GM12892 (cell line): Measurements from ENCODE around the gene TGFB2.

Source experiments
- POLR2A ChIP-seq: IDR thresholded peaks from 2 replicates; pipeline ENCODE4 v1.6.1; 2011; ENCODE audit warnings: low read depth, low read length, control low read depth
- POLR2AphosphoS5 ChIP-seq: IDR thresholded peaks from 2 replicates; pipeline ENCODE4 v1.6.1; 2011; ENCODE audit warnings: low read depth, low read length, control low read depth

- no peak for TF ChIP-seq POLR2A
- no peak for TF ChIP-seq POLR2AphosphoS5
These were observed 63.8 kb downstream of the TGFB2 start for GRCh38 chr1:218408942-218409341.
